PC-9 (cell line): ENCODE data around the gene PTPN23.

Experiments used
- CTCF ChIP-seq: fragments of 200-600 bp; sonication (generic); conservative IDR thresholded peaks from 2 replicates; pipeline ENCODE4 v1.6.1; 2017; ENCODE audit warnings: mixed run types, antibody characterized with exemption, mild to moderate bottlenecking, moderate library complexity
- EZH2 ChIP-seq: fragments of 200-600 bp; sonication (generic); IDR thresholded peaks from 2 replicates; pipeline ENCODE4 v1.8.0; 2017; ENCODE audit warnings: antibody characterized with exemption, low read depth

GRCh38 chr3:47355010-47355409 lies 25.8 kb upstream of the PTPN23 start:
- TF ChIP-seq CTCF = no peak
- TF ChIP-seq EZH2 = no peak
